ENCODE data around the gene FGFR3.
"Not testable (repeated sequence)": the region's sequence is repeated elsewhere in the genome, so short reads cannot be mapped to it uniquely, and the experiment has no call there.

The FGFR3 gene

DNA sequence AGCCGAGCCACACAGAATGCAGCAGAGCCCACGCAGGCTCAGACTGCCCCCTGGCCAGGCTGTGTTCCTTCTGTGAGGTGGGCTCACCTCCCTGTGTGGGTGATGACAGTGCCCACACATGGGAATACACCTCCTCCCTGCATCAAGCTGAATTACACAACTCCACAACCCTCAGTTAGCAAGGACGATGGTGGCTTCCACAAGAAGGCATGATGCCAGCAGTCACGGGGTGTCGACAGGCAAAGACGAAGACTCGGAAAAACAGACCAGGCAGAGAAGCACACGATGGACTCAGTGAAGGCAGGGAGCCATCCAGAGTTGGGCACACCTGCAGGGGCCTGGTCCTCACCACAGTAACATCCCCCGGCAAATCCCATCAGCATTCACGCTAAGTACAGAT is 50.8 kb downstream of the FGFR3 start:
- no peak for DNase-seq

GRCh38 chr4:1844618-1845017 is 51.5 kb downstream of the FGFR3 start:
- not testable (repeated sequence) for DNase-seq

DNA sequence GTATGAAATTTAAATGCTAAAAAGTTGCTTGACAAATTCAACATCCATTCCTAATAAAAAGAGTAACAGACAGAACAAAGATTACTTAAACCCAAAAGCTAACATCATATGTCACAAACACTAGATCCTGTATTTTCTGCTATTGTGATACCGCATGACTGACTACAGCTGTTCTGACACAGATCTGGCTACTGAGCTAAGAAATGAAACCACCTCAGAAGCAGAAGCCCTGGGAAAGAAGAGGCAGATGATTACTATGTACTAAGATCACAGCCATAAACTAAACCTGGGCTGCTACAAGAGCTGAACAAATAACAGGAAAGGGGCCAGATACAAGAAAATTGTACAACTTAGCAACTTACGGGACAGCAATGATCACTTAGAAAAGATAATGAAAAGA is 53.5 kb downstream of the FGFR3 start:
- DNase-seq = no peak

- no peak for DNase-seq
These were observed 57.2 kb downstream of the FGFR3 start for GRCh38 chr4:1850276-1850675.

GRCh38 chr4:1851160-1851559 is 58.1 kb downstream of the FGFR3 start:
- DNase-seq = no peak

DNA sequence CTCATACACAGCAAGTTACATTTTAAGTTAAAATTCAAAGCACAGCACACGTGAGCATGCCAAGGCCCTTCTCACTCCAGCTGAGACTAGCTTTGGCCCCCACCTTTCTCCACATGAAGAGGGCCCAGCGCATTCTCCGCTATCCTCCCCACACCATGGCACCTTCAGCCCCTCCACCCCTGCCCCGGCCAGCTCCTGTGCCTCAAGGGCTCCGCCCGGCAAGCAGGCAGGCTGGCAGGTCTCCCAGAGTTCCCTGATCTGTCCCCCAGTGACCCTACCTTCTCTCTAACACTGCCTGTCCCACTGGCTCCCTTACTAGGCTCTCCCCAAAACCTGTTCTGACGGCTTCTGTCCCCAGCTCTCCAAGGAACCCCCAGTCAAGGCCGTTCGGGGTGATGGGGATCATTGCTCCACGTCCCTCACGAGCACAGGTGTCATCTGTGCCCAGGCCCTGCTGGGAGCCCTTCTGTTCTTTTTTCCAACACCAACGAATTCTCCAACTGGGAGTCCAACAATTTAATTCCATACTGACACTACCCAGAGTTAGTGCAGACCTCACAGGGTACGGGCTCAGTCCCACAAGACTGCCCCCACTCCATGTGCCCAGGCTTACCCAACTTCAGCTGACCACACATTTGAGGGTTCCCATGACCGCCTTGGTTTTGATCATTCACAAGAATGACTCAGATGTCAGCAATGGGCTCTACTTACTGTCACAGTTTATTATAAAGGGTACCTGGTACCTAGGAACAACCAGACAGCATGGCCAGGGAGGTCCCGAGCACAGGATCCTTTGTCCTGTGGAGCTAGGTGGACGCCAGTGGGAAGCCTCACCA is 58.7 kb downstream of the FGFR3 start:
- DNase-seq = no peak

DNA sequence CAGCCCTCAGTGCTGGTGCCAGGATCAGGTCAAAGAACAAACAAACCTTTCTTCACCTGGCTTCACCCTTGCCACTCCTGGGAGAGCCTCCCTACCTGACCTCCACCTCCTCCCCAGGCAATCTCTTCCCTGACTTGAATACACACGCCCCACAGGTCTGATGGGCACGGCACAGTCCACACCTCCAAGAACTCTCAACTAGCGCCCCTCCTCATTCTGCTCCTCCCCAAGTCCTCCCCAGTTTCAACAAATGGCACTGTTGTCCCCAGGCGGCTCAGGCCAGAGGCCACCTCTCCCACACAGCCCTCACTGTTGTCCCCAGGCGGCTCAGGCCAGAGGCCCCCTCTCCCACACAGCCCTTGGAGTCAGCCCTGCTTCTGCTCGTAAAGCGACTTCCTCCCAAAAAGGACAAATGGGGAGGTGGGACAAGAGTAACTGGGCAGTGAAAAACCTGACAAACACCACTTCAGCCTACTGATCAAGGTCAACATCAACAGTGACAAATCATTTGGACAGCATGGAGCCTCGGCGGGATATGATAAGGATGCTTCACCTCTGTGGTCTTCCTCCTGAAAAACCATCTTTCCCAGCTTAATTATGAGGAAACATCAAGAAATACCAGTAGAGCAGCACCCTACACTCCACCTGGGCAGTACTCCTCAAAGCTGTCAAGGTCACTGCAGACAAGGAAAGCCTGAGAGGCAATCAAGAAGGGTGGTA is 60.0 kb downstream of the FGFR3 start:
- no peak for DNase-seq

DNA sequence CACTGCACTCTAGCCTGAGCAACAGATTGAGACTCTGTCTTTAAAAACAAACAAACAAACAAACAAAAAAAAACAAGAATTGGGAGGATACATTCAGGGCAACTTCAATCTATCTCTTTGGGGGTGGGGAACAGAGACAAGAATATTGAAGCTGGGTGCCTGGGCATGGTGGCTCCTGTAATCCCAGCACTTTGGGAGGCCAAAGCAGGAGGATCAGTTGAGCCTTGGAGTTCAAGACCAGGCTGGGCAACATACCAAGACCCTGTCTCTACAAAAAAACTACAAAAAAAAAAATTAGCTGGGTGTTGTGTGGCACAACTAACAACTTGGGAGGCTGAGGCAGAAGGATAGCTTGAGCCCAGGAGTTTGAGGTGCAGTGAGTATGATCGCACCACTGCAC is 61.7 kb downstream of the FGFR3 start:
- no peak for DNase-seq

DNA sequence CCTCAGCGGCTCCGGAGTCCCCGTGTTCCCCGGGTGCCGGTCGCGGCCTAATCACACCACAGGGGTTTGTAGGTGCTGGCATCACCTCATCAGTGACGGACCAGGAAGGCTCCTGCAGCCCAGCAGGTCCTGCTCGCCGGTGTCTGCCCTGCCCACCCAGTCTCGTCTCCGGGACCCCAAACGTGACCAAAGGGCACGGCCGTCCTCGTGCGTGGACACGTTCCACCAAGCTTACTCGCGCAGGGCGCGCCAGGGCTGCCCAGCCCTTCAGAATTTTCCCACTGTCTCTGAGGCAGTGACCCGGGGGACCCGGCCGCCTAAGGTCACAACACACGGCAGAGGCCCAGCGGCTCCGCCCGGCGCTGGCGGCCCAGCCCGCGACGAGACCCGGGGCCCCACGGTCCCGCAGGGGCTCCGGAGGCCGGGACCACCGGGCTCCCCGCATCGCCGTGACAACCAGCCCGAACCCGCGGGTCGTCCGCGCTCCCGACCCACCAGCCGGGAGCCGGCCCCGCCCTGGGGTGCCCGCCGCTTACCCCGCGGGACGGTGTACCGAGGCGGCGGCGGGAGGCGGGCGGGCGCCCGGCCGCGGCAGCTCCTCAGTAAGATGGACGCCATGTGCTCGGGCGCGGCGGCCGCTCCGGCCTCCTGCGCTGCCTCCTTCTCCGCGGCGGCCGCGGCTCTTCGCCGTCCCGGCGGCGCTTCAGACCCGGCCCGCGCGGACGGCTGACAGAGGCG is 62.4 kb downstream of the FGFR3 start:
- DNase-seq = peak; percentile 12

DNA sequence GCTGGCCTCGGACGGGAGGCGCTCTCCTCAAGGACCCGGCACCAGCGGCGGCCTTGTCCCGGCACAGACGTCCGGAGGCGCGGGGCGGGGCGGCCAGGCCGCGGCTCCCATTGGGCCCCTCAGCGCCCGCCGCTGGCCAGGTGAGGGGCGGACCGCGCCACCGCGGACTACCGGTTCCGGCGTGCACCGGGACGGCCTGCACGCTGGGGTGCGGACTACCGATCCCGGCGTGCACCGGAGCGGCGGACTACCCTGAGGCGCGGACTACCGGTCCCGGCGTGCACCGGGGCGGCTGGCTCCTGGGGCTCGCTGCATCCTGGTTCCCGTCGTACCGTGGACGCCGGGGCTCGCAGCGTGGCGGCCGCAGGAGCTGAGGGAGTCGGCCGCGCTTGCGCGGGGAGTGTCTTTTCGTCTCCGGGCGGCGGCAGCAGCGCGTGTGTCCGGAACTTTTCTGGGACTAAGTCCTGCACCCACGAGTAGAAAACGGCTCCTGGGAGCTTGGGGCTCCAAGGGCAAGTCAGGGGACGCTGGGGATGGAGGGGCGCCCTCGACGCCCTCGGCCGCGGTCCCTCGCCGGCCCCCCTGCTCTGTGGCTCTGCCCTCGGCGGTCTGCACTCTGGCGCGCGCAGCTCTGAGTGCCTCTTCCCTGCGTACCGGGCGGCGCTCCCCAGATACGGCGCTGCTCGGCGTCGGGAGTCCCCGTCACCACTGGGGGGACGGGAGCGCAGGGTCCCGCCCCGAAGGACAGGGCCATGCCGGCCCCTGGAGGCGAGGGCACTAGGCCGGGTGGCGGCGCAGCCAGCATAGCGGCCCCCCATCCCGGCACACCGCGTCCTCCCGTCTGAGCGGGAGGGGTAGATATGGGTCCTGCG is 63.2 kb downstream of the FGFR3 start, which contains the start of gene LETM1:
Gene LETM1, minus strand, starts transcription at position 86 of the 872 bp plus-strand sequence. CDS start 206 bp downstream, outside the sequence.
- peak; percentile 96 for DNase-seq

- DNase-seq = no peak
These were observed 64.0 kb downstream of the FGFR3 start for GRCh38 chr4:1856943-1857699.

DNA sequence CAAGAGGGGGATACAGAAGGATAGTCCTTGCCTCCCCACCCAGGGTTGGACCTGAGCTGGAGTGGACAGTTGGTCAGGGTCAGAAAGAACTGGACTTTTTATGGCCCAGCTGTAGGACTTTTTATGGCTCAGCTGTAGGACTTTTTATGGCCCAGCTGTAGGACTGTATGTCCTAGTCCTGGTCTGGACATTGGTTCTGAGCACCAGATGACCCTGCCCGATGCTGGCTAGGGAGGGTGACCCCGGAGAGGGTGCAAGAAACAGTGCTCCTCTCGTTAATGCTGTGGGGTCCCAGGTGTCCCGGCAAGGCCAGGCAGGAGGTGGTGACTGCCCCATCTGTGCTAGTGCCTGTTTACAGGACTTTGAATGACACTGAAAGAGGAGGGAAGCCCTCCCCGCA is 64.8 kb downstream of the FGFR3 start:
- no peak for DNase-seq
